ENCODE measurements around the gene VKORC1. TPM values are rescaled to one million over a fixed set of nuclear protein-coding genes. Genes with fewer than 3 reads are reported as not detected.

VKORC1 gene
- polyA plus RNA-seq, 2 of the 4 experiments (the other 2 are of a cell fraction): 94.2 to 101 TPM

DNA sequence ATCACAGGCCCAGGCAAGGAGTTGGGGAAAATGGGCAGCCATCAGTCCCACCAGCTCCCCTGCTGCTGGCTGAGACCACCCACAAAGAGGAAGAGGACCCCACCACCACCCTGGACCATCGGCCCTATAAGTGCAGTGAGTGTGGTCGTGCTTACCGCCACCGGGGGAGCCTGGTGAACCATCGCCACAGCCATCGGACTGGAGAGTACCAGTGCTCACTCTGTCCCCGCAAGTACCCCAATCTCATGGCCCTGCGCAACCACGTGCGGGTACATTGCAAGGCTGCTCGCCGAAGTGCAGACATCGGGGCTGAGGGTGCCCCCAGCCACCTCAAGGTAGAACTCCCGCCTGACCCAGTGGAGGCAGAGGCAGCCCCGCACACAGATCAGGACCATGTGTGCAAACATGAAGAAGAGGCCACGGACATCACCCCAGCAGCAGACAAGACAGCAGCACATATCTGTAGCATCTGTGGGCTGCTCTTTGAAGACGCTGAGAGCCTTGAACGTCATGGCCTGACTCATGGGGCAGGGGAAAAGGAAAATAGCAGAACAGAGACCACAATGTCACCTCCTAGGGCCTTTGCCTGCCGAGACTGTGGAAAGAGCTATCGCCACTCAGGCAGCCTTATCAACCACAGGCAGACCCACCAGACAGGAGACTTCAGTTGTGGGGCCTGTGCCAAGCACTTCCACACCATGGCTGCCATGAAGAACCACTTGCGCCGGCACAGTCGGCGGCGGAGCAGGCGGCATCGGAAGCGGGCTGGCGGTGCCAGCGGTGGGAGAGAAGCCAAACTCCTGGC lies 16.8 kb downstream of the VKORC1 start:
- Histone ChIP-seq H3K4me2 (no peak overlapping the region), H3K4me3 (no peak overlapping the region), H3K9me3 (no peaks in the 10 kb centered on the region), H3K27ac (no peak overlapping the region), H3K4me1 (peaks cover 10% of the 10 kb centered on the region; the same call in 2 of the 3 replicates)
- ChIA-PET CTCF (interaction anchor here (1.0 to 1.4 kb wide), 3 partner anchors 17 to 94 kb away, joined by 3 to 4 read pairs (median 3); partner anchors contain the start of gene VKORC1), POLR2A (interaction anchor here (0.6 kb wide), 1 partner anchor 25 kb away, joined by 7 read pairs; no protein-coding TSS in a partner anchor)
- TF ChIP-seq ZNF302 (CRISPR knock-in tag; IDR thresholded peaks at IDR 0.05) (no peak), FOSL2 (IDR thresholded peaks at IDR 0.05) (no peak), FOSL2 (CRISPR knock-in tag; IDR thresholded peaks at IDR 0.05) (no peak), SREBF2 (IDR thresholded peaks at IDR 0.05) (no peak), HOXB5 (CRISPR knock-in tag; IDR thresholded peaks at IDR 0.05) (no peak), ZC3H11A (IDR thresholded peaks at IDR 0.05) (no peak), NFE2L2 (conservative IDR thresholded peaks at IDR 0.05; ENCODE audit: low read length) (no peak), CBX8 (IDR thresholded peaks at IDR 0.05) (no peak), JUNB (IDR thresholded peaks at IDR 0.05) (no peak), CEBPB (IDR thresholded peaks at IDR 0.05) (no peak), HES2 (IDR thresholded peaks at IDR 0.05) (no peak), MYC (IDR thresholded peaks at IDR 0.05; ENCODE audit: borderline replicate concordance, low read length) (no peak), ATOH8 (CRISPR knock-in tag; IDR thresholded peaks at IDR 0.05; ENCODE audit: low read depth) (no peak), RAD21 (conservative IDR thresholded peaks at IDR 0.05 in 1 of 2, IDR thresholded peaks at IDR 0.05 in 1 of 2) (no peak), RNF2 (IDR thresholded peaks at IDR 0.05; ENCODE audit: borderline replicate concordance, low read depth) (no peak), HMGXB4 (CRISPR knock-in tag; IDR thresholded peaks at IDR 0.05; ENCODE audit: borderline replicate concordance) (no peak), MAFK (IDR thresholded peaks at IDR 0.05; ENCODE audit: partially characterized antibody) (no peak), NPAS2 (CRISPR knock-in tag; IDR thresholded peaks at IDR 0.05; ENCODE audit: borderline replicate concordance) (no peak), PBX3 (IDR thresholded peaks at IDR 0.05) (no peak)
- TF ChIP-seq, protein P1, sequence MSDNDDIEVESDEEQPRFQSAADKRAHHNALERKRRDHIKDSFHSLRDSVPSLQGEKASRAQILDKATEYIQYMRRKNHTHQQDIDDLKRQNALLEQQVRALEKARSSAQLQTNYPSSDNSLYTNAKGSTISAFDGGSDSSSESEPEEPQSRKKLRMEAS (IDR thresholded peaks at IDR 0.05): no peak
- TF ChIP-seq, protein P2, sequence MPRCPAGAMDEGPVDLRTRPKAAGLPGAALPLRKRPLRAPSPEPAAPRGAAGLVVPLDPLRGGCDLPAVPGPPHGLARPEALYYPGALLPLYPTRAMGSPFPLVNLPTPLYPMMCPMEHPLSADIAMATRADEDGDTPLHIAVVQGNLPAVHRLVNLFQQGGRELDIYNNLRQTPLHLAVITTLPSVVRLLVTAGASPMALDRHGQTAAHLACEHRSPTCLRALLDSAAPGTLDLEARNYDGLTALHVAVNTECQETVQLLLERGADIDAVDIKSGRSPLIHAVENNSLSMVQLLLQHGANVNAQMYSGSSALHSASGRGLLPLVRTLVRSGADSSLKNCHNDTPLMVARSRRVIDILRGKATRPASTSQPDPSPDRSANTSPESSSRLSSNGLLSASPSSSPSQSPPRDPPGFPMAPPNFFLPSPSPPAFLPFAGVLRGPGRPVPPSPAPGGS (IDR thresholded peaks at IDR 0.05): no peak
- no peak for ATAC-seq
- WGBS (ENCODE audit: missing lambda C conversion rate): 95% methylated on average over 26 of the region's 30 CpGs
- FAIRE-seq: no peak
- no peak for DNase-seq (ENCODE audit: low read depth in 1 of 2, low spot score in 1 of 2)

GRCh38 chr16:31077024-31077423 lies 17.6 kb downstream of the VKORC1 start:
- Histone ChIP-seq H3K9me3 (no peaks in the 10 kb centered on the region), H3K4me2 (no peak overlapping the region), H3K4me1 (peaks cover 12% of the 10 kb centered on the region), H3K4me3 (no peak overlapping the region), H3K27ac (no peak overlapping the region)
- ChIA-PET CTCF (interaction anchor here (1.1 to 1.4 kb wide), 2 partner anchors 19 to 93 kb away, joined by 3 to 4 read pairs; no protein-coding TSS in a partner anchor), POLR2A (no interaction called here)
- WGBS (ENCODE audit: missing lambda C conversion rate): 96% methylated on average over 12 of the region's 13 CpGs
- DNase-seq (ENCODE audit: low read depth in 1 of 2, low spot score in 1 of 2) (no peak), ATAC-seq (no peak), FAIRE-seq (no peak)
- TF ChIP-seq EHMT2 (IDR thresholded peaks at IDR 0.05; ENCODE audit: low read depth): no peak
- TF ChIP-seq NFE2L2 (conservative IDR thresholded peaks at IDR 0.05; ENCODE audit: low read length): no peak
- TF ChIP-seq MAFK (IDR thresholded peaks at IDR 0.05; ENCODE audit: partially characterized antibody): no peak
- TF ChIP-seq TFCP2L1 (CRISPR knock-in tag; IDR thresholded peaks at IDR 0.05): no peak
- no peak for TF ChIP-seq HEYL (CRISPR knock-in tag; IDR thresholded peaks at IDR 0.05)
- no peak for TF ChIP-seq MYC (IDR thresholded peaks at IDR 0.05; ENCODE audit: borderline replicate concordance, low read length)
- no peak for TF ChIP-seq POLR2A (IDR thresholded peaks at IDR 0.05; ENCODE audit: low read length)
- TF ChIP-seq SMC3 (IDR thresholded peaks at IDR 0.05): no peak
- no peak for TF ChIP-seq ZNF302 (CRISPR knock-in tag; IDR thresholded peaks at IDR 0.05)
- no peak for TF ChIP-seq RNF2 (IDR thresholded peaks at IDR 0.05; ENCODE audit: borderline replicate concordance, low read depth)
- TF ChIP-seq EP300 (IDR thresholded peaks at IDR 0.05): no peak
- TF ChIP-seq HDAC2 (IDR thresholded peaks at IDR 0.05): no peak
- no peak for TF ChIP-seq ZSCAN20 (CRISPR knock-in tag; IDR thresholded peaks at IDR 0.05)
- TF ChIP-seq PHF8 (IDR thresholded peaks at IDR 0.05; ENCODE audit: borderline replicate concordance, low read depth): no peak
- TF ChIP-seq RCOR1 (IDR thresholded peaks at IDR 0.05; ENCODE audit: low read depth, low read length): no peak
- no peak for TF ChIP-seq NPAS2 (CRISPR knock-in tag; IDR thresholded peaks at IDR 0.05; ENCODE audit: borderline replicate concordance)
